Stimulated activated CD4-positive, alpha-beta T cell treated with anti-CD3 and anti-CD28 coated beads, Interleukin-4, amount 100 ng/mL, for 1 hour (primary cell): Measurements from ENCODE around the gene FOXK2.

Source experiments
- DNase-seq: peaks from one replicate; pipeline ENCODE4 v3.0.0-alpha.2; 2020

The FOXK2 gene

GRCh38 chr17:82518826-82519810, at the start of gene FOXK2:
FOXK2 (plus strand) TSS chr17:82519732; CDS start chr17:82519889, 157 bp downstream.
- peak; percentile 93 for DNase-seq

DNA sequence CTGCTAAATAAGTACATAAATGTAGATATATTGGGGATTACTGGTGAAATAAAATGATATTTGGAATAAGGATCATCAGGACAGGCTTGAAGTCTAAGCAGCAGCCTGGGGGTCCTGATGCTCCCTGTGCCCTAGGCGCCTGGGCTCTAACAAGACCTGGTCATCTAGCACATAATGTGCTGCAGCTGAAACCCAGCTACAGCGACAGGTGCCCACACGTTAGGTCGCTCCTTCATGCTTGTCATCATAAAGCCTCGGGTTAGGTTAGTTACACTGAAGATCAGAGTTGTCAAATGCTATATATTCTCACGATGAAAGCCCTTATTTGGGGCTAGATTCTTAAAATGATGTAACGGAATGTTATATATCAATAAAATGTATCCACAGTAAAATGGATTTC, 49.5 kb upstream of the FOXK2 start:
- DNase-seq: no peak

DNA sequence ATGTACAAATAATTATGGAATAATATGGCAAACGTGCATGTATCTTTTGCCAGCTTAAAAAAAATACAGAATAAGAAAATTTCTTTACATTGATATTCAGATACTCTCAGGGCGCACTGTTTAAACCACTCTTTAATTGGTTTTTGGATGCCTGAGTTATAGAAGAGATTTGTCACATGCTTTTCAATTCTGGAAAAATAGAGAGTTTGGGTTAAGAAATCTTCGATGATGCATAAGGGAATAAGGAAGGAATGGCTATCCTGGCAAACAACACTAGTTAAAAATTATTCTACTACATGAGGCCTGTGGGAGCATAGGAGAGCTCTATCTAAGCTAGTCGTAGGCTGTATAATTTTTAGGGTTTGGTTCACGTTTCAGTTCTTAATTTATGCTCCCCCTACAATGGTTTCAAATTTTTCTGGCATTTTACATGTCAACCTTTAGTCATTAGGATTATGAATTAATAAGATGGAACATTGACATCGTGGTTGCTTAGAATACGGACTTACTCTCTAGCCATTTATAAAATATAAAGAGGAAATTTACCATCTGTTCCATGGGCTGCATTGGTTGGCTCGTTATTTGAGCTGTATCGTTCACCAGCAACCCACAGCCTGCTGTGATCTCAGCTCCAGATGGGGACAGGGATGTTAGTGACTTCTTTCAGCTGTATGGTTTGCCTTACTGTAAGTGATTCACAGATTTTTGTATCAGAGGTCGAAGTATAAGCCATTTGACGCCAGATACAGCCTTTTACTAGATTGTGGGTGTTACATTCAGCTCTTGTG, 45.1 kb upstream of the FOXK2 start:
- DNase-seq: no peak

DNA sequence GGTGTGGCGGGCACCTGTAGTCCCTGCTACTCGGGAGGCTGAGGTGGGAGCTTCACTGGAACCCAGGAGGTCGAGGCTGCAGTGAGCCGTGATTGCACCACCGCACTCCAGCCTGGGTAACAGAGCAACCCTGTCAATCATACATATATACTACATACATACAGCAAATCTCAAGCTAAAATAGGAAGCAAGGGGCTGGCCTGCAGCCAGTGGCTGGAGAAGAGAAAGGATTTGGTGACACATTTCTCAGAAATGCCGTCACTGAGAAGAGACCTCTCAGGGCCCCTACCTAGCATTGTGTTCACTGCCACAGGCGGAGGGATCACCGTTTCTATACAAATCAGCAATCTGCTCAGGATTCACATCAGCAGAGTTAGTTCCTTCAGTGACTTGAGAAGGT, 44.1 kb upstream of the FOXK2 start:
- DNase-seq: no peak

- no peak for DNase-seq
Measured at GRCh38 chr17:82477934-82478333, 41.6 kb upstream of the FOXK2 start.

GRCh38 chr17:82479602-82480001, 39.9 kb upstream of the FOXK2 start:
- DNase-seq: no peak

GRCh38 chr17:82480318-82480717, 39.2 kb upstream of the FOXK2 start:
- DNase-seq: no peak

DNA sequence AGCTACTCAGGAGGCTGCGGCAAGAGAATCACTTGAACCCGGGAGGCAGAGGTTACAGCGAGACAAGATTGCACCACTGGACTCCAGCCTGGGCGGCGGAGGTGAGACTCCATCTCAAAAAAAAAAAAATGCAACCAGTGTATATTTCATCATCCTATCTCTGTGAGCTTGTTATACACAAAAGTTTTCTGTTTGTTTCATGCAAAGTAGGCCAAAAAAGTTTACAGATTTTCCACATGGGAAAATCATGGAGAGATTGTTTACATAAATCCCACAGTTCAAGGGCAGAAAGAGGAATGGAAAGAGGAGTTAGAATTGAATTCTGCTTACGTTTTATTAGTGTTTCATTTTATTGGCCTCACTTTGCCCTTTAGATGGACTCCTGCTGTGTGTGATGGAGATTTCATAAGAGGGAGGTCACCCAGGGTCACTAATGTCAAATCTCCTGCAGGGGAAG, 36.3 kb upstream of the FOXK2 start:
- no peak for DNase-seq

- no peak for DNase-seq
Measured at GRCh38 chr17:82483836-82484235, 35.7 kb upstream of the FOXK2 start.

- no peak for DNase-seq
Measured at GRCh38 chr17:82486231-82487094, 33.1 kb upstream of the FOXK2 start.

DNA sequence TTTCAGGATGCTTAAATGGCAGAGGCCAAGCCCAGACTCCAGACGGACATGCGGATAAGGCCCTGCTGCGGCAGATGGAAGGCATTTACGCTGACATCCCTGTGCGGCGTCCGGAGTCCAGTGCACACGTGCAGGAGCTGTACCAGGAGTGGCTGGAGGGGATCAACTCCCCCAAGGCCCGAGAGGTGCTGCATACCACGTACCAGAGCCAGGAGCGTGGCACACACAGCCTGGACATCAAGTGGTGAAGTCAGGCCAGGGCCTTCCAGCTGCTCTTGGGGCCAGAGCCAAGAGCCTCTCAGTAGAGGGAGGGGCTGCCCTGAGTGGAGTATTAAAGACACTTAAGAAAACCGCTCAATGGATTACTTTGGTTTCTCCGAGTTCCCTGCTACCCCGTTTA, 31.6 kb upstream of the FOXK2 start:
- DNase-seq: no peak

DNA sequence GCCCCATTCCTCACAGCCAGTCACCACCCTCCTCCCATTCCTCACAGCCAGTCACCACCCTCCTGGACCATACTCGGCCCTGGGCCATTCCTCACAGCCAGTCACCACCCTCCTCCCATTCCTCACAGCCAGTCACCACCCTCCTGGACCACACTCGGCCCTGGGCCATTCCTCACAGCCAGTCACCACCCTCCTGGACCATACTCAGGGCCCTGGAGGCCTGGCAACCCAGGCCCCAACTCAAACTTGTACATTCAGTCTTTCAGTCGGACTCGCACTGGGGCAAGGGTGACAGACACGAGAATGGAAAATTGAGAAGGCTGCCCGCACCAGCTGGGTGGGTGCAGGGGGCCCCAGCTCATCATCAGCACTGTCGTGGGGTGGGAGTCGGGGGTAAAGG, 30.4 kb upstream of the FOXK2 start:
- DNase-seq: no peak

GRCh38 chr17:82489851-82490511, 29.6 kb upstream of the FOXK2 start:
- DNase-seq: no peak

GRCh38 chr17:82490512-82491195, 28.9 kb upstream of the FOXK2 start:
- no peak for DNase-seq

- DNase-seq: no peak
Measured at GRCh38 chr17:82491196-82491530, 28.4 kb upstream of the FOXK2 start.

- no peak for DNase-seq
Measured at GRCh38 chr17:82491533-82491932, 28.0 kb upstream of the FOXK2 start.

DNA sequence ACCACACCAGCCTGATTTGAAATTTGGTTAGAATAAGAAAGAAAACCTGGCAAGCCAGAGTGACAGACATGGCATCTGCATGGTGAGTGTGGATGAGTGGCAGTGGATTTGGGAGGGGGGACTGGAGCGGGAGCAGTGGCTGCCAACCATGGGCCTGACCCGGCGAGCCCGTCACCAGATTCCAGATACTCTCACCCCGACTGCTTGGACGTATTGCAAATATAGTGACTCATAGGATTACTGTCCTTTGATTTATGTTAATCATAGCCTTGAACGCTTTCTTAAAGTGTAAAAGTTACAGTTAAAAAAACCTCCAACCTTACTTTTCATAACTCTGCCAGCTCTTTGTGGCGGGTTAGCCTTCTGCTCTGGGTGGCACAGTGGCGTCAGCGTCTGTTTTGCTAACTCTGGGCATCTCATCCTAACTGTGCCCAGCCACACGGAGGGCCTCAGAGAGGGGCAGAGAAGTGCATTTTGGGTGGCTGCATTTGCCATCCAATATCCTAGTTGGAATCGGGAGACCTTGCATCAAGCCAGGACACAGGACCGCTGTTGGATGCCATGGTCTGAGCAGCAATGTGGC, 26.8 kb upstream of the FOXK2 start:
- no peak for DNase-seq

- DNase-seq: no peak
Measured at GRCh38 chr17:82493226-82493781, 26.2 kb upstream of the FOXK2 start.

GRCh38 chr17:82494236-82495055, 25.1 kb upstream of the FOXK2 start:
- peak; percentile 85 for DNase-seq
